NCI-H1930 (cell line): ENCODE results near the gene TMX1.
"Not testable (repeated sequence)": the region's sequence is repeated elsewhere in the genome, so short reads cannot be mapped to it uniquely, and the experiment has no call there.

Source experiments
- DNase-seq, 2 experiments: peaks; one replicate each; lab custom pipeline; 2025; lab: John Stamatoyannopoulos, UW

TMX1 gene, protein sequence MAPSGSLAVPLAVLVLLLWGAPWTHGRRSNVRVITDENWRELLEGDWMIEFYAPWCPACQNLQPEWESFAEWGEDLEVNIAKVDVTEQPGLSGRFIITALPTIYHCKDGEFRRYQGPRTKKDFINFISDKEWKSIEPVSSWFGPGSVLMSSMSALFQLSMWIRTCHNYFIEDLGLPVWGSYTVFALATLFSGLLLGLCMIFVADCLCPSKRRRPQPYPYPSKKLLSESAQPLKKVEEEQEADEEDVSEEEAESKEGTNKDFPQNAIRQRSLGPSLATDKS

DNA sequence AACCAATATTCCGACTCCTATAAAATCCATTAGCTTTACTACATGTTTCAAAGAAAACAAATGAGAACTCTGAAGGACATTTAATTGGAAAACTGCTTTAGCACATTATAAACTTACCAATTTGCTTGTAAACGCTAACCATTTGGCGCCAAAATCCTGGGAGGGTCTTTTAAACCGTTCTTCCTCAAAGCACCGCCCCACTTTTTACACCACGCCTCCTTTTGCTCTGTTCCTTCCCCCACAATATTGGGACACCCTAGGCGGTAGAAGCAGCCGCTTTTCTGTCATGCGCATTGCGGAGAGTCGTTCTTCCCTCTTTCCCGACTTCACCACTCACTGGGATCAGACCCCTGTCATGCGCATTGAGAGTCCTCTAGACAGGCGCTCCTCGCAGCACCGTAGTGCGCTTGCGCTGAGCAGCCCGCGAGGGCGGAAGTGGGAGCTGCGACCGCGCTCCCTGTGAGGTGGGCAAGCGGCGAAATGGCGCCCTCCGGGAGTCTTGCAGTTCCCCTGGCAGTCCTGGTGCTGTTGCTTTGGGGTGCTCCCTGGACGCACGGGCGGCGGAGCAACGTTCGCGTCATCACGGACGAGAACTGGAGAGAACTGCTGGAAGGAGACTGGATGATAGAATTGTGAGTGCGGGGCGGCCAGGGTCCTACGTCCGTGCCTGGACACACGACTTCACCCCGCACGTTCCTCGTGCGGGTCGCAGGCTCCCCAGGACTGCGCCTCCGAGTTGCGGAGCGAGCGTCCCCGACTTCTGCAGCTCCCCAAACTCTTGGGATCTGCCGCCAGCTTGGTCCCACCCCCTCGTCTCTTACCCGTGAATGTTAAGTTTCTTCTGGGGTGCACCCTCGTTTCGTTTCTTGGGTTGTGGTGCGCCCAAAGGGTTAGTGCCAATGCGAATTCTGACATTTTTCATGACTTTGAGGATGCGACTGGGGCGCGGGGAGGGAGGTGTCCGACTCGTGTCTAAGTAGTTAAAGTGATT, at the start of gene TMX1:
Gene TMX1 (plus strand): TSS at position 435 of the 991 bp plus-strand sequence. CDS start 46 bp downstream, at position 481.
- peak; percentile 96 to 98 for DNase-seq

DNA sequence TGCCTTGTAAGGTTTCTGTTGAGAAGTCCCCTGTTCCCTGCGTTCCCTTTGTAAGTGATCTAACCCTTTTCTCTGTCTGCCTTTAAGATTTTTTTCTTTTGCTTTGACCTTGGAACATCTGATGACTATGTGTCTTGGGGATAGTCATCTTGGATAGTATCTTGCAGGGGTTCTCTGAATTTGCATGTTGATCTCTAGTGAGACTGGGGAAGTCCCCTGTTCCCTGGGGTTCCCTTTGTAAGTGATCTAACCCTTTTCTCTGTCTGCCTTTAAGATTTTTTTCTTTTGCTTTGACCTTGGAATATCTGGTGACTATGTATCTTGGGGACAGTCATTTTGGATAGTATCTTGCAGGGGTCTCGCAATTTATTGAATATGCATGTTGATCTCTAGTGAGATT, 38.2 kb upstream of the TMX1 start:
- no peak for DNase-seq

DNA sequence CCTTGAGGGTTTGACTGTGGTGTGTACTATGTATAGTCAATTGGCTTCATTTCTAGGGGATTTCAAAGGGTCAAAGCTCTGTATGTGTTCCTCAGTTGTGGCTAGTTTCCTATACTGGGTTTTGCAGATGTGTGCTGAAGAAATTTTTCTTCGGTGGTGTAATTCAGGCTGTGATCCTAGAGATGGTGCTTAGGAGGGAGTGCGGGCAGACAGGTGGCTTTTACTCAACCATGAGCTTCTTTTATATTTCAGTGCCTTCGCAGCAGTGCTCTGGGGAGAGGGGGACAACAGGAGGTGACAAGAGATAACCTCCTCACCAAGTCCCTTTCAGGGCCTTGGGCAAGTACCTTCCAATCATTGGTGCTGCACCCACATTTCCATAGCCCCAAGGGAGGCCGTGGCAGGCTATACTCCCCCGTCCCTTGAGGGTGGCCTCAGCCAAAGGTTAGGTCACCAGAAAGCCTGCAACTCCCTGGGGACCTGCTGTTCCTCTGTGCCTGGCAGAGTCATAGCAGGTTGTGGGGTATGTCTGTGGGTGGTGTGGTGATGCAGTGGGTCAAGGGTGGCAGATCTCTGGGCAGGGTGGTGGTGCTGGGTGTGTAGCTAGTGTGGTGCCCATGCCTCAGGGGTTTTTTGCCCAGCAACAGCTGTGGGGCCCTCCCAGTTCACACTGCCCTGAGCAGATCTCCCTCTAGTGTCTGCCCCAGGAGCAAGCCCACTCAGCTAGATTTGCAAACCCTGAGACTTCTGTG, 37.0 kb upstream of the TMX1 start:
- DNase-seq = no peak

DNA sequence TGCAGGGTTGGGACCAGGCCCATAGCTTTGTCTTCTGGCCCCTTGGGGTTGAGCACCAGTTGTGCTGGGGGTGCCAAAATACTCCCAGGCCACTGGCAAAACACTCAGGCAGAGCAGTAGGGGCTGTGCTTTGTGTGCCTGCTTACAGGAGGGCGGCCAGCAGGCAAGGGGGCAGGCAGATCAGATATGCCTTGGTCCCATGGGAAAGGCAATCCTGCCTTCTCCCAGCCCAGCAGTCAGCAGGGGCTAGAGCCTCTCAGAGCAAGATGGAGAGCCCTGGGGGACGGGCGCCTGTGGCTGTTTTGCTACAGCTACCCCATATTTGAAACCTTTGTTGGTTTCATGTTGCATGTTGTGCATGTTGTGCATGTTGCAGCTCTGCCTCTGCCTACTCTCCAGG, 36.2 kb upstream of the TMX1 start:
- DNase-seq = no peak

DNA sequence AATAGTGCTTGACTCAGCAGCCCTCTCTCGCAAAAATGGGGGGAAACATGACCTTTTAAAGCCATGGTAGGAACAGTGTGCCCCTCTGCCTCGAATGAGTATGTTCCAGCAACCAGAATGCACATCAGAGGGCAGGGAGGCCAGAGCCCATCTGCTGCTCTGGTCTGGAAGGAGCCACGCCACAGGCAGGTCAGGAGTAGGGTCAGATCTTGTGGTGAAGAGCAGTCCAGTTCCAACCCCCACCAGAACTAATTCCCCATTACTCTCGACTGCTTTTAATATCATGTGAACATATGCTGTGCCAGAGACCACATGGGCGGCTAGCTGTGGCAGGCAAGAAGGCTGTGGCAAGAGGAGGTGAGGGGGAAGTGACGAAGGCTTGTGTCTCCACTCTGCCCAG, 34.6 kb upstream of the TMX1 start:
- no peak for DNase-seq

DNA sequence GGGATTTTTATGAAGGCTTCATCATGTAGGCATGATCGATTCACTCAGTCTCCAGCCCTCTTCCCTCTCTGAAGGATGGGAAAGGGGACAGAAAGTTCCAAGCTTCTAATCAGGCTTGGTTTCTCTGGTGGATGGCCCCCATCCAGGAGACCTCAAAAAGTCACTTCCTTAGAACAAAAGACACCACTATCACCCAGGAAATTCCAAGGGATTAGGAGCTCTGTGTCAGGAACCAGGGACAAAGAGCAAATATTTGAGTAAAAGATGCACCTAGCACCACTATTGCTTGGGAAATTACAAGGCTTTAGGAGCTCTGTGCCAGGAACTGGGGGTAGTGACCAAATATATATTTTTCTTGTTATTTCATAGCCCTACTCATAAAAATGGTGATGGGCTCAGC, 33.6 kb upstream of the TMX1 start:
- DNase-seq = no peak

DNA sequence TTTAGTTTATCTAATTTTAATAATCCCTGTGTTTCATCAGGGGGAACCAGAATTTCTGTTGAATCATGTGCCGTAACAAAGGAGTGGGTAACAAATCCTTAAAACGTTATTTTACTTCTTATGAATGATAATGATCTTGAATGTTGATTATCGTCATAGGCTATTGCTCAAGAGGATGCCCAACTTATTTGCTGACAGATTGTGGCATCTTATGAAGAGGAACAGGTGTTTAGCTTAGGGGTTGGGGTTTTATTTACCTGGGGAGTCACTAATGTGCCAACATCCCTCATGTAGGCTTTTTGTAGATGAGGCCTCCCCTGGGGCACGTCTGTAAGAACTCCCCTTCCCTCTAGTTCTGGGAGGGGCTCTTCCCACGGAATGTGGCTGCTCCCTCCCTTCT, 32.4 kb upstream of the TMX1 start:
- no peak for DNase-seq

DNA sequence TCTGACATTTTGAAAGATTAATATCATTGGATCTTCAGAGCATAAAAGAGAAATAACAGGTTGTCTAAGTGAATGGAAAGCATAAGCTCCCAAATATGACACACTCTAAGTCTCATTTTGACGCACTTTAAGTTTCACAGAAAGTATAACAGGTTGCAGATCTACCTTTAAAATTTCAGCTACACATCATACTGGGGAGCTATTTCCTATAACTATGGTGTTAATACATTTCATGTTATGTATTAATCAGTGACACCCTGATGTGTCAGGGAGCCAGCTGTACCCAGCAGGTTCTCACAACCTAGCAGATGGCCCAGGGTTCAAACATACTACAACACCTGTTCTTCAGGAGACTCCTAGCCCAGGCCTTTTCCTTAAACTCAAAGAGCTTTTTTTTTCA, 31.1 kb upstream of the TMX1 start:
- no peak for DNase-seq

DNA sequence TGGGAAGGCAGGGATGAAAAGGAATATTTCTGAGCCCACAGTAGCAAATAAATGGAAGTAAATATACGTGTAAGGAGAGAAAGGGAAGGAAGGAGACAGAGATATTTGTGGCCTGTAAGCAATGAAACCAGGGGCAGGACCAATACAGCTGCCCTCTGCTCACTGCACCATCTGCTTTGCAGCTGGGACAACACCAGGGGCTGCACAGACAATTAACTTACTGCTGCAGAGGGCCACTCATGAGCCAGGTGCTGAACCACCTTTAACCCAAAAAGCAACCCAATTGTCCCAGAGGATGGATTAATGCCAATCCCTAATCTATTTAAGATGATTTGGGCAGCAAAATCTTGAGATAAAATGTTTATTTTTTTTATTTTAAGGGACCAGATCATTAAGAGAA, 30.6 kb upstream of the TMX1 start:
- peak; percentile 13 to 19 for DNase-seq

DNA sequence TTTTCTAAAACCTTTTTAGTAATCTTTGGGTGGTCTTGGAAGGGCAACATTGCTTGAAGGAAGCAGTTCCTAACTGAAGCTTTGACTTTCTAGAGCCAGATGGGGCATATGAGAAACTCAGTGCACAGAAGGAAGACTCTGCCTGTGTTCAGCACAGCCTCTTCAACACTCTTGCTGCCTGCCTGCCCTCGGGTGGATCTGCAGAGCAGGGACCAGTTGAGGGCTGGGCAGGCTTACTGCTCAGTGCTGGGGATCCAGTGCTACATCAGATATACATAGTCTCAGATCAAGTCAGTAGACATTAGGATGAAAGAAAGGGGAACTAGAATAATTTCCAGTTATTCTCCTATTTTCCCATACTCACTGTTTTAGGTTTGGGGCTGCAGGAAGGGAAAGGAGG, 29.5 kb upstream of the TMX1 start:
- DNase-seq = peak in 1 of 2 experiments; percentile 33

DNA sequence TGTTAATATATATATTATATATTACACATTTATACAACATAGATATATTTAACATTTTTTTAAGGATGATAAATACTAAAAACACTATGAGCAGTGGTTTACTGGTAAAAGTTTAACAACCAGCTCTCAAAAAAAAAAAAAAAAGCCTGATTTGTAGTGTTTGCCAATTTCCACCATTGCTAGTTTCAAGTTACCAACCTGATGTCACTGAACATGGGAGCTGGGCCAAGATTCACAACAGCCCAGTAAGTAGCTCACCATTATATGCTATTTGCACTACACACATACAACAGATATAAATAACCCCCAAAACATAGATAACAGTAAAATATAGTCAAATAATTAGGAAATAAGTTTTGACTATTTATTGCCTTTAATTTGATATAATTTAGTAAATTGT, 28.9 kb upstream of the TMX1 start:
- DNase-seq = peak in 1 of 2 experiments; percentile 45

DNA sequence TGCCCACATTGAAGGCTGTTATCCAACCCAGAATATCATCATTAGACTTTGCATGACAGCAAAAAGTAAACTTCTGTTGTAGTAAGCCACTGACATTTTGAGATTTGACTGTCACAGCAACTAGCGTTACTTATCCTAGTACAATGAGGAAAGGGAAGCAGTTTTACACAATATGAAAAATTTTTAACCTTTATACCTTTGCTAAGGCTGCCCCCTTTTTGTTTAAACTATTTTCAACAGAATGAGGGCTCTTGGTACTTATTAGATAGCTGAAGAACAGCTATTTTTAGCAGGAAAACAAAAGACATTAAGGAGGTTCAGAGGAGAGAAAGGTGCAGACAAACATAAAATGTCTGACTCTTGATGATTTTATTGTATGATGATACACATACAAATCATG, 23.4 kb upstream of the TMX1 start:
- no peak for DNase-seq

DNA sequence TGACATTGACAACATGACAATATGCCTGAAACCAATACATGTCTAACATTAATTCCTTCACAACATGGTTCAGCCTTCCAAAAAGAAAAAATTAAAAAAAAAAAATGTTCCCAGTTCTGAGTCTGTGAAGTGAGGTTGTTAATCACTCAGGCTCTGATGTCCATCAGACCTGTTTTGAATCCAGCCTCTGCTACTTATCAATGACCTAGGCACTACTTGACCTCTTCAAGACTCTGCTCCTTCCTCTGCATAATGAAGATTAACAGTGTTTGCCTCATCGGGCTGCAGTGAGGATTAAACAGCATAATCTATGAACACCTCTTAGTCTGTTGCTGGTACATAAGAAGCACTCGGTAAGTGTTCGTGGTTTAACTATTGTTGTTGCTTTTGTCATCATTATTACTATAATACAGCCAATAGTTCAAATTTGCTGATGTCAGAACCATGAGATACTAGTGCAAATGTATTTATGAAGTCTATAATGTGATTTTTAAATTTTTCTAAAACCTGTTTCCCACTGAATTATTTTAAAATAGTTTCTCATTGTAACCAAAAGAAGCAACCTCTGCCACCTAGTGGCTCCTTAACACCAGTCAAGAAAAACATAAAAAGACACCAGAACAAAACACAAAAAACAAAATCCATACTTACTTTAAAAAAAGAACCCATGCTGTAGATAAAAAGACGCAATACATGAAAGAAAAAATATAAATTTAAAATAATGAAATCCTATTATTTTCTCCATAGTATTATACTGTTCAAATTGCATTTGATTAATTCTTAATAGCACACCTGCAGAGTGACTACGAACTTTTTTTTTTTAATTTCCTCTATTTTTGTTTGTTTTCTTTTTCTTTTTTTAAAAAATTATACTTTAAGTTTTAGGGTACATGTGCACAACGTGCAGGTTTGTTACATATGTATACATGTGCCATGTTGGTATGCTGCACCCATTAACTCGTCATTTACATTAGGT, 20.3 kb upstream of the TMX1 start:
- DNase-seq = no peak

DNA sequence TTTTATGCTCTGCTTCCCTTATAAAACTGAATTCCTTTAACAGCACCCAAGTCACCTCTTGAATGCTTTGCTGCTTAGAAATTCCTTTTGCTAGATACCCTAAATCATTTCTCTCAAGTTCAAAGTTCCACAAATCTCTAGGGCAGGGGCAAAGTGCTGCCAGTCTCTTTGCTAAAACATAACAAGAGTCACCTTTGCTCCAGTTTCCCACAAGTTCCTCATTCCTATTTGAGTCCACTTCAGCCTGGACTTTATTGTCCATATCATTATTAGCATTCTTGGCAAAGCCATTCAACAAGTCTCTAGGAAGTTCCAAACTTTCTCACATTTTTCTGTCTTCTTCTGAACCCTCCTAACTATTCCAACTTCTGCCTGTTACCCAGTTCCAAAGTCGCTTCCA, 16.6 kb upstream of the TMX1 start:
- DNase-seq = not testable (repeated sequence)

DNA sequence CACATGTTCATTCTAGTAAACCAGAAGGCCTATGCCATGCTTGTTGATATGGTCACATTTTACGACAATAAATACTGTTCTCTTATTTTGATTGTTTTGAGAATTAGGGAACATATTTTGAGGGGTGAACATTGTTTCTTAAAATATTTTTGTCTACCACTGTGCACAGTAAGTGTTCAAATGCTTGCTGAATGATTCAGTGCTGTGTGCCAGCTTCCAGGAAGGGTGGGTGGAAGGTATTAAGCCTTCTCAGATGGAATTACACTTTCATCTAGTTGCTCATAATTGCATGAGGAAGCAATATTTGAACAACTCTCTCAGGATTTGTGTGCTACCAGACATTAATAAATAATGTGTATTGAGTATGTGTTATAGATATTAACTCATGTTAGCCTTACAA, 15.5 kb upstream of the TMX1 start:
- DNase-seq = no peak

DNA sequence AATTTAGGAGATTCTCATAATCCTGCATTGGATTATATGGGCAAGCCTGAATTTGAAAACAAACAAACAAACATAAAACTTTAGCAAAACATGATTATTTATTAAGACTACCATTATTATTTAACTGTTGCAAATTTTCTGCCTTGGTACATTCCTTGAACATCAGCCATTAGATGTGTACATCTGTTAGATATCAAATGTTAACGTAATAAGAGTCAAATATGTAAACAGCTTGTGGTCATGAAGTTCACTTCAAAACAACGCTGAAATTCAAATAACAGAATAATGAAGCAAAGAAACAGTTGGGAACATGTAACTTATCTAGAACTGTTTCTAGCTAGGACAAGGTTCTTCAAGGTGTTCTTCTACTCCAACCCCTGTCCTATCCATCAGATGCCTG, 14.3 kb upstream of the TMX1 start:
- DNase-seq = no peak

DNA sequence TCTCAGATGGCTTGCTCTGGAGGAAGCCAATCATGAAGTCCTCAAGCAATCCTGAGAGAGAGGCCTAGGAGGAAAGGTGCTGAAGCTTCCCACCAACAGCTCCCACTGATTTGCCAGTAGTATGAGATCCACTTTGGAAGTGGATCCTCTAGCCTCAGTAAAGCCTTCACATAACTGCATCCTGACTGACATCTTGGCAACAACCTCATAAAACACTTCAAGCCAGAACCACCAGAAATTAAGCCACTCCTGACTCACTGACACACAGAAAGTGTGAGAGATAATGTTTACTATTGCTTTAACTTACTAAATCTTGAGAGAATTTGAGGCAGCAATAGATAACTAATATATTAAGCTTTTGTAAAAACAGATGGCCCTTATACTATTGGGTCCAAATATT, 11.7 kb upstream of the TMX1 start:
- DNase-seq = no peak

DNA sequence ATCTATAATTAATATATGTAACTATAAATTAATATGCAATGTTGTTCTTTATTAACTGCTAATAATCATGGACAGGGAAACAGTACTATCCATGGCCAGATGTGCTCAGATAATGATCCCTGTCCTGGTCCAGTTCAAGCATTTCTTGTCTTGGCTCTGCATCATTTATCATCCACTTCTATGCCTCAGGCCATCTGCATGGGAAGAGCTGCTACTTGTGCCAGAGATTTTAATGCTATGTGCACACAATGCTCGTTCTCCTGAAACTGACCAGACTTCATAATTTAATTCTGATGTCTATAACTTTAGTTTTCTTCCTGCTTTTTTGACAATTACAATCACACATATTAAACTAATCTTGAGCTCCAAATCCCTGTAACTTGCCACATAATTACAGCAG, 11.2 kb upstream of the TMX1 start:
- no peak for DNase-seq

DNA sequence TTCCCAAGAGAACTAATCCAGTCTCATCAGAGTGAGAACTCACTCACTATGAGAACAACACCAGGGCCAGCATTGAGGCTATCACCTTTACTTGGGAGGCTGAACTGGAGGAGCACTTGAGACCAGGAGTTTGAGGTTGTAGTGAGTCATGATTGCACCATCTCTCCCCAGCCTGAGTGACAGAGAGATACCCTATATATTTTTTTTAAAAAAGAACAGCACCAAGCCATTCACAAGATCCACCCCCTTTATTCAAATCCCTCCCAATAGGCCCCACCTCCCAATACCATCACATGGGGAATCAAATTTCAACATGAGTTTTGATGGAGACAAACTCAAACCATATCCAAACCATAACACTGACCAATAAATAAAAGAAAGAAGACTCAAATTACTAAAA, 3.7 kb upstream of the TMX1 start:
- no peak for DNase-seq

DNA sequence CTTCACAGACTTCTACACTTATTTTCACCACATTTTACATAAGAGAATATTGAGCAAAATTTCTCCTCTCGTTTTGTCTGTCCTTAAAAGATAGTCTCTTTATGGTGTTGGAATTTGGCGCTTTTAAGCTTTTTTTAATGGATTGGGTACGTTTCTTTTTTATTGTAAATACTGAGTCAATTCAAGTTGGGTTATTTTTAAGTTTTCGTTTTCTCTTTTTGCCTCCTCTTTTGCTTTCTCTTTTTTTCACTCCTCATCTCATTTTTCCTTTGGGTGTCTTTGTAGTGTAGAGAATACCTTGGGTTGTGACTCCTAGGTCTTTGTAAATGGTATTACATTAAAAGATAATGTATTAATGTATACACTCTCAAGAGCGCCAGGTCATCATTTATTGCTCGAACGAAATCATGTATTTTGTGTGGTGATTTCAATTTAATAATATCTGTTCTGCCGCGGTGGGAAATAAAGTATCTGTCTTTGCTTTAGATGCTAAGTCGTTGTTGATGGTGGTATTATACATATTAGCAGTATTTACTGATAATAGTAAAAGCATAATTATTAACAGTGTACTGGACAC, 845 bp downstream of the TMX1 start:
- no peak for DNase-seq
